LNCAP (cell line): ENCODE data around the gene BRIP1.

Source experiments
- CTCF ChIP-seq: fragments of 450-650 bp; IDR thresholded peaks from 2 replicates; pipeline ENCODE4 v1.5.1; 2017; ENCODE audit warnings: mild to moderate bottlenecking

BRIP1 gene

GRCh38 chr17:61806936-61807335 lies 56.4 kb downstream of the BRIP1 start:
- no peak for TF ChIP-seq CTCF

GRCh38 chr17:61806081-61806828 lies 57.1 kb downstream of the BRIP1 start:
- no peak for TF ChIP-seq CTCF

GRCh38 chr17:61805399-61805798 lies 57.9 kb downstream of the BRIP1 start:
- no peak for TF ChIP-seq CTCF

GRCh38 chr17:61803796-61804195 lies 59.5 kb downstream of the BRIP1 start:
- no peak for TF ChIP-seq CTCF

- no peak for TF ChIP-seq CTCF
Observed at GRCh38 chr17:61803216-61803615, 60.1 kb downstream of the BRIP1 start.

GRCh38 chr17:61799812-61800484 lies 63.4 kb downstream of the BRIP1 start:
- no peak for TF ChIP-seq CTCF

- no peak for TF ChIP-seq CTCF
Observed at GRCh38 chr17:61797283-61797682, 66.0 kb downstream of the BRIP1 start.
